Right renal cortex interstitium (tissue), 3 donors: ENCODE data around the gene THSD4. TPM values are rescaled to one million over a fixed set of nuclear protein-coding genes. Genes with fewer than 3 reads are reported as not detected.

ENCODE experiments used
- DNase-seq, 3 donors: peaks; one replicate each; pipeline ENCODE4 v3.0.0-alpha.2; 2013; ENCODE audit warnings: low read depth in 3 of 3, low spot score in 2 of 3
- polyA plus RNA-seq, 3 donors: library from polyadenylated mRNA; unstranded; fragments of 120-200 nt; gene quantifications; one replicate each; pipeline ENCODE4 v1.2.1, GENCODE V29; 2013; ENCODE audit not compliant: insufficient read length in 3 of 3

The THSD4 gene
- polyA plus RNA-seq, 3 donors = 31.9 to 39.4 (median 33.2) TPM

DNA sequence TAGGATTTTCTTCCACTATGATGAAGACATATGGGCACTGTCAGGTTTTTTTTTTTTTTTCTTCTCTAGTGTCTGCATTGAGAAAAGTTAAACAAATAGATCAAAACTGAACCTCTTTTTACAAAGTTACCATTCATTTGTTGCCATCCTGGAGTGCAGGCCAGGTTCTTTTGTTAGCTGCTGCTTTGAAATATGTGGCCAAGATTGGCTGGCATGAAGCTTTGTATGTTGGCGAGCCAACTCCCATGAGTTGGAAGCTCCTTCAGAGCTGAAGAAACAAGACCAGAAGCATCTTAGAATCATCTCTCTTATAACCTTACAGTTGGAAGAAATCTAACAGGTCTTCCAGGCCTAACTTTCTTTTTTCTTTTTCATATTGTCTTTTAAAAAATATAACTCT is 346.5 kb downstream of the THSD4 start:
- no peak for DNase-seq

DNA sequence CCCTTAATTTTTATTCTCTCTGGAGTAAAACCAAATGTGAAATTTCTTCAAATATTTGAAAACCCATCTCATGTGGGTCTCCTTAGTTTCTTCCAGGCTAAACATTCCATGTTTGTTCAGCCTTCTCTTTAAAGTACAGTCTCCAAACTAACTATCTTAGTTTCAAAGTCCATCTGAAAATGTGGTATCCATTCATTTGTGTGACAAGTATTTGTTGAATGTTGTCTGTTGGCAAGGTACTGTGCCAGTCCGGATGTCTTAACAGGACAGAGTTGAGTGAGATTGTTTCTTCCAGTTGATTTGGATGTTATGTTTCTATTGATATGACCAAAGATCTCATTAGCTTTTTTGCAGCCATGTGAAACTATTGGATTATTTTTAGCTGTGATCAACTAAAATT is 347.4 kb downstream of the THSD4 start:
- DNase-seq = no peak

GRCh38 chr15:71463156-71463665 is 347.9 kb downstream of the THSD4 start:
- DNase-seq = no peak

DNA sequence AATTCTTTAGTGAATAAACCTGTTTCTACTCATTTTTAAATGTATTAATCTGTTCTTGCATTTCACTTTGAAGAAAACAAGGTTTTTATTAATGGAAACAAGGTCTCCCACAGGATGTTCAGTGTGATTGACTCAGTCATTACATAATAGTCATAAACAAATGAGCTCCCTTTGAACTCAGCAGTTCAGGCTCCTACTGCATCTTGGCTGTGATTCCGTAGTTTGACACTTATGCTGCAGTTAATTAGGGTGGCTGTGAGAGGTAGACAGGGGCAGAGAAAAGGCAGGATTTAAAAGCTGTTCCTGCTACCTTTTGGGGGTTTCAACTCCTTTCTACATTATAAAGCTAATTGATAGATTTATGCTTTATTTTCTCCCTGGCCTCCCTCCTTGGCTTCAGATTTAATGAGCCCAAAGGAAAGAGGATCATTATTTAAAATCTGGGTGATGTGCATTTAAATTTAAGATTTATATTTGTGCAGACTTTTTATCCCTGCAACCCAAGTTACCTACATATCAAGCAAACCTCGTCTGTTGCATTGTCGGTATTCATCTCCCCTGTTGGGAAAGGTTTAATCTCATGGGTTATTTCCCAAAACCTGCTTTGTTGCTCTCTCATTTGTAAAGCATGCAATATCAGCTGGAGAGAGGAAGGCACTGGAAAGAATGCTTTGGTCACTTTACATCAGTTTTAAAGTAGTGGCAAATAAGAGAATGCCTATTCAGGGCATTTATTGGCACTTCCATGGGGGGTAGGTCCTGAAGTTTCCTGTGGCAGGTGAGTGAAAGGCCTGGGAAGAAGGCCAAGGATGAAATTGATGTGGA is 350.1 kb downstream of the THSD4 start:
- no peak for DNase-seq

GRCh38 chr15:71468715-71469114 is 353.4 kb downstream of the THSD4 start:
- no peak for DNase-seq

- no peak for DNase-seq
These were observed 354.1 kb downstream of the THSD4 start for GRCh38 chr15:71469413-71469812.

GRCh38 chr15:71471347-71471746 is 356.1 kb downstream of the THSD4 start:
- no peak for DNase-seq

DNA sequence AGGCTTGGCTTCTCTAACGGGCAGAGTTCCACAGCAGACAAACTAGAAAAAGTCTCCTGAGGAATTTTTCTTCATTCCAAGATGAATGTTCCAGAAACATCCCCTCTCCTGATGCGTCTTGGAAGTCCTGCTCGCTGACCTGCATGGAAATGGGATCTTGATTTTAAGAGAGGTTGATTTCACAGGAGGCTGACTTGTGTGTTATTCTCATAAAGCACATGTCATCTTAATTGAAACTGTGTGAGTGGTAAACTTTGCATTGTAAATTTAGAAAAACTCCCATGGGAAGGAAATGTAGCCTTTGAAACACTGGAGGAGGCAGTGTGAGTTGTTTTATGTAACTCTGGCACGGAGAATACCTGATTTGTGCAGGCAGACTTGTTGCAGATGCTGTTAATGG is 357.3 kb downstream of the THSD4 start:
- no peak for DNase-seq

GRCh38 chr15:71473751-71474150 is 358.5 kb downstream of the THSD4 start:
- DNase-seq = no peak

- DNase-seq = no peak
These were observed 361.6 kb downstream of the THSD4 start for GRCh38 chr15:71476823-71477222.

- DNase-seq = no peak
These were observed 365.3 kb downstream of the THSD4 start for GRCh38 chr15:71480556-71480955.

DNA sequence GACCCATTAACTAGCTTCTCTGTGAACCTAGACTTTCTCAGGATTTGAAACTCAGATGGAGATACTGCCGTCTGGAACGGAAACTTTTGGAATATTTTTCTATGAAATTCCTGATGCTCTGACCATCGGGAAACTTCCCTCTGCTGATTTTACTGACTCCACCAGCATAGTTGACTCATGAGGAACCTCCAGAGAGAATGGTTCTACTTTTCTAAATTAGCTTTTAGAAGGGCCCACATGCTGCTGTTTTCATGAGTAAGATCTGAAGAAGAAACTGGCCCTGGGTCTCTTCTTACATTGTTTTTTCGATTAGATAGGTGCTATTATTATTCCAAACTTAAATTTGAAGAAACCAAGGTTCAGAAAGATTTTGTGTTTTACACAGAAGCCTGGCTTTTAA is 368.8 kb downstream of the THSD4 start:
- DNase-seq = no peak

DNA sequence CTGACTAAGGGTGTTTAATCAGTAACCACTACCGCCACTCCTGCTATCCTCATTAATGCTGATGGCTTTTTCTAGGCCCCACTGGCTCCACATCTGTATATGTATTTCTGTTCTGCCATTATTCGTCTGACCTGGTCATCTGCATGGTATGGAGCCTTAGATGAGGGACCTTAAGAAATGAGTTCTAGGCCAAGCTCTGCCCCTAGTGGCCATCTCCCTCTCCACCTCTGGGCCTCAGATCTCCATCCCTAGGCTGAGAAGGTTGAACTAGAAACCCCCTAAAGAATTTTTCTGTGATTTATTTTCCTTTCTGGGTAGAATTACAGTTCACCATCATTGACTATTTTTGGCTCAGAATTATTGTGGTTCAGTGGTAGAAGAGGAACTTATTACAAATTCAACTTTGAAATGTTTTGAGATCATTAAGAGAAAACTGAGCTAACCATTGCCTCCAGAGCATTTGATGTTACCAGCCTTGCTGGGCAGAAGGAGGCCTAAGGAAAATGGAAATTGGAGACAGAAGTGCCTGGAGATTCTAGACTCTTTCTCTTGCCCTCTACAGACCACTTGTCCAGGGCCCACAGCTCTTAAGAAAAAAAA is 369.9 kb downstream of the THSD4 start:
- no peak for DNase-seq

DNA sequence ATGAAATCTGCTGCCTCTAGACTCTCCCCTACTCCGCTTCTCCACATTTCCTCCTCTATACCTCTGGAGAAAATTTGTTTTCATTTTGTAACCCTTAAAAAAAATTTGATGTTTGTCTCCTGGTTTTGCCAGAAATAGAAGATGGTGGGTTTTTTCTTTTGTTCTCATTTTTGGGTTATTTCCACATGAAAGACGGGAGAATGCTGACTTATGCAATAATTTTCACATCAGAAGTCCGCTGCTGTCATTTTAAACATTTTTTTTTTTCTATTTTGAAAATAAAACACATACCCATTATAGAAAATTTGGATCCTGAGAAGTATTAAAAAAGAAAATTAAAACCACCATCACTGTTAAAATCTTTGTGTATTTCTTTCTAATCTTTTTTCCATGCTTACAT is 374.3 kb downstream of the THSD4 start:
- DNase-seq = no peak

GRCh38 chr15:71493526-71493925 is 378.3 kb downstream of the THSD4 start:
- no peak for DNase-seq

DNA sequence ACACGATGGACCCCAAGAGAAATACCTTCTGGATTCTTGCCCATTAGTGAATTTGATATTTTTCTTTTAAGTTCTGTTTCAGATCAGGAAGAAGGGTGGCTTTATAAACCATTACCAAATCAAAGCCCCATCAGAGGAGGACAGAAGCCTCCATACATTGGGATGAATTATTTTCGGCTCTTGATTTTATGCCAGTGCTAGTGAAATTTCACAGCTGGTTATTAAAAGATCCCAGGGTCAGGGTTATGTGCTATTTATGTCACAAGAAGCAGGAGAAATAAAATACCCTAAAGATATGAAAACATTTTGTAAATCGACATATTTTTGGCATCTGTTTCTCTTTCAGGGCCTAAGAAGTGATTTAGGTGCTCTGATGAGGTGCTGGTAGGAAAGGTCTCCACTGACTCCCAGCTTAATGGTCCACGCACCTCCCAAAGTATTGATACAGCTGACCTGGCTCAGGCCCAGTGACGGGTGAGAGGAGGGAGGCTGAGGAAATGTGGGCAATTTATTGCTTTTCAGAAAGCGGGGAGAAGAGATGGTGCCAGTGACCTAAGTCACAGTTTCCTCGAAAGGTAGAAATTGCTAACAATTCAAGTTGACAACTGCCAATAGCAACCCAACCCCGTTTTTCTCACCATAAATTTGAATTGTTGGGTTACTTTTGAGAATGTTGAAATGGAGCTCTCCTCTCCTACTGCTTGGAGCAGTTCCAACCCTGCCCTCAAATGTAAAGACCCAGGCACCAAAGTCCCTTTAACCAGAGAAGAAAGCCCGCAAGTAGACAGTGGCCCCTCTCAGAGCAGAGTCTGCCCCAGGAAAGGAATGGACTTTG is 379.5 kb downstream of the THSD4 start:
- no peak for DNase-seq

- no peak for DNase-seq
These were observed 380.1 kb downstream of the THSD4 start for GRCh38 chr15:71495398-71495780.

GRCh38 chr15:71496336-71496955 is 381.2 kb downstream of the THSD4 start:
- DNase-seq = no peak

DNA sequence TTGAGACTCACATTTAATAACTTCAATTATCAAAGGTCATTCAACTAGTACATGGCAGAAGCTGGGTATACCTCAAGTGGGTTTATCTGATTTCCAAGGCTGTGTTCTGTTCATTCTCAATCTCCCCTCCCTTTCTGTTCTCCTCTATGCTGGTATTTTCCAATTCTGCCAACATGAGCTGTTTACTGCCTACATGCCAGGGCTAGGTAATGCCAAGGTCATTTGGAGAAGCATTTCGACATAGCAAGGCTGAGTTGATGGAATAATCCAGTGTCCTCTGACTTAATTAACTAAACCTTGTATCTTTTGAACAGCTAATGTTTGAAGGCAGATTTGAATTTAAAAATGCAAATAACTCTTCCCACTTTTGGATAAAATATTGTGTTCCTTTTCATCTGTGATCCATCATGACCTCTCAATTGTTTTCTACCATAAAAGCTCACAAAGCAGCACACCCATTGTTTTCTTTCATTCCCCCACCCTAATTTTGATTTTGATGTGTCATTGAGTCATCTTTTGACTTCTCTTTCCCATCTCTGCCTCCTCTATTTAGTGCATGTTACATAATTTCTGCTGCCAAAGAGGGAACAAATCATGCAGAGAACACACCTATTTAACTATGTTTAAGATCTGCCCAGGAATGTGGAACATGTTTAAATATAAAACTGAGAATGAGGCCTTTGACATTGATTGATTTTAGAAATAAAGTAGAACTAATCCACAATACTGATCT is 386.2 kb downstream of the THSD4 start:
- no peak for DNase-seq

- no peak for DNase-seq
These were observed 386.8 kb downstream of the THSD4 start for GRCh38 chr15:71502077-71502432.
